ENCODE results near the gene PLPPR3.

The PLPPR3 gene

DNA sequence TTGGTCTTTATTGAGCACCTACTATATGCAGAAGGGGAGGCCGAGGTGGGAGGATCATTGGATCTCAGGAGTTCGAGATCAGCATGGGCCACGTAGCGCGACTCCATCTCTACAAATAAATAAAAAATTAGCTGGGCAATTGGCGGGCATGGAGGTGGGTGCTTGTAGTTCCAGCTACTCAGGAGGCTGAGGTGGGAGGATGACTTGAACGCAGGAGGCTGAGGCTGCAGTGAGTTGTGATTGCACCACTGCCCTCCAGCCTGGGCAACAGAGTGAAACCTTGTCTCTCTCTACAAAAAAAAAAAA lies 41.5 kb upstream of the PLPPR3 start:
- TF ChIP-seq TAF1 (IDR thresholded peaks at IDR 0.05; ENCODE audit: borderline replicate concordance, insufficient read depth, low read length) (no peak), FOXP2 (optimal IDR thresholded peaks at IDR 0.05; ENCODE audit: borderline replicate concordance, extremely low read depth, extremely low read length, insufficient read depth) (no peak), SIN3A (IDR thresholded peaks at IDR 0.05; ENCODE audit: borderline replicate concordance, insufficient read depth, low read length) (no peak), POLR2AphosphoS5 (IDR thresholded peaks at IDR 0.05; ENCODE audit: low read depth, low read length) (no peak)
- TF ChIP-seq, protein P1, sequence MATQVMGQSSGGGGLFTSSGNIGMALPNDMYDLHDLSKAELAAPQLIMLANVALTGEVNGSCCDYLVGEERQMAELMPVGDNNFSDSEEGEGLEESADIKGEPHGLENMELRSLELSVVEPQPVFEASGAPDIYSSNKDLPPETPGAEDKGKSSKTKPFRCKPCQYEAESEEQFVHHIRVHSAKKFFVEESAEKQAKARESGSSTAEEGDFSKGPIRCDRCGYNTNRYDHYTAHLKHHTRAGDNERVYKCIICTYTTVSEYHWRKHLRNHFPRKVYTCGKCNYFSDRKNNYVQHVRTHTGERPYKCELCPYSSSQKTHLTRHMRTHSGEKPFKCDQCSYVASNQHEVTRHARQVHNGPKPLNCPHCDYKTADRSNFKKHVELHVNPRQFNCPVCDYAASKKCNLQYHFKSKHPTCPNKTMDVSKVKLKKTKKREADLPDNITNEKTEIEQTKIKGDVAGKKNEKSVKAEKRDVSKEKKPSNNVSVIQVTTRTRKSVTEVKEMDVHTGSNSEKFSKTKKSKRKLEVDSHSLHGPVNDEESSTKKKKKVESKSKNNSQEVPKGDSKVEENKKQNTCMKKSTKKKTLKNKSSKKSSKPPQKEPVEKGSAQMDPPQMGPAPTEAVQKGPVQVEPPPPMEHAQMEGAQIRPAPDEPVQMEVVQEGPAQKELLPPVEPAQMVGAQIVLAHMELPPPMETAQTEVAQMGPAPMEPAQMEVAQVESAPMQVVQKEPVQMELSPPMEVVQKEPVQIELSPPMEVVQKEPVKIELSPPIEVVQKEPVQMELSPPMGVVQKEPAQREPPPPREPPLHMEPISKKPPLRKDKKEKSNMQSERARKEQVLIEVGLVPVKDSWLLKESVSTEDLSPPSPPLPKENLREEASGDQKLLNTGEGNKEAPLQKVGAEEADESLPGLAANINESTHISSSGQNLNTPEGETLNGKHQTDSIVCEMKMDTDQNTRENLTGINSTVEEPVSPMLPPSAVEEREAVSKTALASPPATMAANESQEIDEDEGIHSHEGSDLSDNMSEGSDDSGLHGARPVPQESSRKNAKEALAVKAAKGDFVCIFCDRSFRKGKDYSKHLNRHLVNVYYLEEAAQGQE (IDR thresholded peaks at IDR 0.05; ENCODE audit: insufficient read depth in 1 of 2, low read depth in 2 of 2, low read length in 2 of 2) = no peak

DNA sequence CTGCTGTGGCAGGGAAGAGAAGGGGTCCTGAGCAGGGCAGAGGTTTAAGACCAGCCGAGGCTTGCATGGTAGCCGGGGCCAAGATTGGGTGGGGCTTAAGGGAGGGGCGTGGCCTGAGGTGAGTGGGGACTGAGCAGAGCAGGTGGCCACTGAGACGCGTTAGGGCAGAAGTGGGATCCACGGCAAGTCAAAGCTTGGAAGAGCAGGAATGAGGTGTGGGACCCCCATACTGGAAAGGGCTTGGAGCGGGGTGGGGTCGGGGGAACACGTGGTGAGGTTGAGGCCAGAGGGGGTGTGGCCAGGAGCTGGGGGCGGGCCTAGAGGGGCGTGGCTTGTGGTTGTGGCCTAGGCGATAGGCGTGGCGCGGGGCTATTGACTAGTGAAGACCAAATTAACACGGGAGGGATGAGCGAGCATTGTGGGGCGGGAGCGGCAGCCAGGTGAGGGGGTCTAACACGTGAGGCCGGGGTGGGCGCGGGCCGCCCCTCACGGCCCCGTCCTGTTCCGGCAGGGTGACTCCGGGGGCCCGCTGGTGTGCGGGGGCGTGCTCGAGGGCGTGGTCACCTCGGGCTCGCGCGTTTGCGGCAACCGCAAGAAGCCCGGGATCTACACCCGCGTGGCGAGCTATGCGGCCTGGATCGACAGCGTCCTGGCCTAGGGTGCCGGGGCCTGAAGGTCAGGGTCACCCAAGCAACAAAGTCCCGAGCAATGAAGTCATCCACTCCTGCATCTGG lies 41.0 kb upstream of the PLPPR3 start:
- TF ChIP-seq, protein P1 (IDR thresholded peaks at IDR 0.05; ENCODE audit: insufficient read depth in 1 of 2, low read depth in 2 of 2, low read length in 2 of 2) = no peak
- no peak for TF ChIP-seq FOXP2 (optimal IDR thresholded peaks at IDR 0.05; ENCODE audit: borderline replicate concordance, extremely low read depth, extremely low read length, insufficient read depth)

DNA sequence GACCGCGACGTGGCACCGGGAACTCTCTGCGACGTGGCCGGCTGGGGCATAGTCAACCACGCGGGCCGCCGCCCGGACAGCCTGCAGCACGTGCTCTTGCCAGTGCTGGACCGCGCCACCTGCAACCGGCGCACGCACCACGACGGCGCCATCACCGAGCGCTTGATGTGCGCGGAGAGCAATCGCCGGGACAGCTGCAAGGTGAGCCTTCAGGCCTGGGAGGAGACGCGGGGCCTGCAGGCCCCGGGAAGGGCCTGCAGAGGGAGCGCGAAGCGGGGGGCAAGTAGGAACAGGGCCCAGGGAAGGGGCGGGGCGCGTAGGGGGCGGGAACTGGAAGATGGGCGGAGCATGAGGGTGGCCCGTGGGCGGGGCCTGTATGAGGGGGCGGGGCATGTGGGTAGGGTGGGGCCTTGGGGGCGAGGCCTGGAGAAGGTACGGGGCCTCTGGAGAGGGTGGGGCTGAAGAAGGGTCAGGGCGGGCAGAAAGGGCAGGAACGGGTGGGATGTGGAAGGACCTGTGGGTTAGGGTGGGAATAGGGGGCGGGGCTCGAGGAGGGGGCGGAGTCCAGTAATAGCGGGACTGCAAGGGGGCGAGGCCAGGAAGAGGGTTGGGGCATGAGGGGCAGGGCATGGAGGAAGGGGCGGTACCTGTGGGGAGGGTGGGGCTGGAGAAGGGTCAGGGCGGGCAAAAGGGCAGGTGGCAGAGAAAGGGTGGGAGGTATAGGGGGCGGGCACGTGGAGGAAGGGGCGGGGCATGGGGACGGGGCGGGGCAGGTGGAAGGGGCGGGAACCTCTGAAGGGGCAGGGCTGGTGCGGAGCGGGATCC lies 40.2 kb upstream of the PLPPR3 start:
- TF ChIP-seq, protein P1 (IDR thresholded peaks at IDR 0.05; ENCODE audit: insufficient read depth in 1 of 2, low read depth in 2 of 2, low read length in 2 of 2) = no peak
- TF ChIP-seq FOXP2 (optimal IDR thresholded peaks at IDR 0.05; ENCODE audit: borderline replicate concordance, extremely low read depth, extremely low read length, insufficient read depth) (no peak), POLR2AphosphoS5 (IDR thresholded peaks at IDR 0.05; ENCODE audit: low read depth, low read length) (no peak), SIN3A (IDR thresholded peaks at IDR 0.05; ENCODE audit: borderline replicate concordance, insufficient read depth, low read length) (no peak)

DNA sequence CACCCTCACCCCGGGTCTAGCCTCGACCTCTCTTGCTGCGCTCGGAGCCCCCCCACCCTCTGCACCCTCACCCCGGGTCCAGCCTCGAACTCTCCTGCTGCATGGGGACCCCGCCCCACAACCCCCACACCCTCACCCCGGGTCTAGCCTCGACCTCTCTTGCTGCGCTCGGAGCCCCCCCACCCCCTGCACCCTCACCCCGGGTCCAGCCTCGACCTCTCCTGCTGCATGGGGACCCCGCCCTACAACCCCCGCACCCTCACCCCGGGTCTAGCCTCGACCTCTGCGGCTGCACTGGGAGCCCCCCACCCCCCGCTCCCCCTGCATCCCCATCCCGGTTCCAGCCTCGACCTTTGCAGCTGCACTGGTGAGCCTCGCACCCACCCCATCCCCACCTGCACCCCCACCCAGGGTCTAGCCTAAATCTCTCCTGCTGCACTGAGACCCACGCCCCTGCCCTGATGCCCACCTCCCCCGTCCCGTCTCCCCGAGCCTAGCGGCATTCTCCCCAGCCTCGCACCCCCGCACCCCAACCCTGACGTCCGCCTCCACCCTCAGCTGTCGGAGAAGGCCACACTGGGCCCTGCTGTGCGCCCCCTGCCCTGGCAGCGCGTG lies 39.5 kb upstream of the PLPPR3 start:
- TF ChIP-seq TAF1 (IDR thresholded peaks at IDR 0.05; ENCODE audit: borderline replicate concordance, insufficient read depth, low read length) = no peak
- TF ChIP-seq, protein P1 (IDR thresholded peaks at IDR 0.05; ENCODE audit: insufficient read depth in 1 of 2, low read depth in 2 of 2, low read length in 2 of 2) = no peak
- no peak for TF ChIP-seq SIN3A (IDR thresholded peaks at IDR 0.05; ENCODE audit: borderline replicate concordance, insufficient read depth, low read length)
- no peak for TF ChIP-seq POLR2AphosphoS5 (IDR thresholded peaks at IDR 0.05; ENCODE audit: low read depth, low read length)
- no peak for TF ChIP-seq FOXP2 (optimal IDR thresholded peaks at IDR 0.05; ENCODE audit: borderline replicate concordance, extremely low read depth, extremely low read length, insufficient read depth)

Data from PFSK-1 (cell line).